Activated CD4-positive, alpha-beta T cell treated with anti-CD3 and anti-CD28 coated beads for 1 hour (primary cell): ENCODE results near the gene IL22RA2.
"Not testable (repeated sequence)": the region's sequence is repeated elsewhere in the genome, so short reads cannot be mapped to it uniquely, and the experiment has no call there.

ENCODE experiments used
- DNase-seq: peaks from one replicate; pipeline ENCODE4 v3.0.0-alpha.2; 2020

Gene IL22RA2

GRCh38 chr6:137173501-137173900 lies at the start of gene IL22RA2:
Gene IL22RA2, minus strand, starts transcription at chr6:137173644. Its CDS starts 11,895 bp downstream, at chr6:137161749.
- no peak for DNase-seq

- DNase-seq = no peak
These were observed 48.9 kb upstream of the IL22RA2 start for GRCh38 chr6:137222381-137222780.

GRCh38 chr6:137219664-137220252 lies 46.3 kb upstream of the IL22RA2 start:
- DNase-seq = no peak

GRCh38 chr6:137218917-137219663 lies 45.6 kb upstream of the IL22RA2 start, which contains the start of gene IFNGR1:
Gene IFNGR1, minus strand, starts transcription at chr6:137219385. Its CDS starts 58 bp downstream, at chr6:137219327.
- DNase-seq = peak; percentile 91

GRCh38 chr6:137218473-137218916 lies 45.1 kb upstream of the IL22RA2 start:
- no peak for DNase-seq

- no peak for DNase-seq
These were observed 44.5 kb upstream of the IL22RA2 start for GRCh38 chr6:137217801-137218472.

GRCh38 chr6:137216875-137217553 lies 43.6 kb upstream of the IL22RA2 start:
- no peak for DNase-seq

- DNase-seq = no peak
These were observed 42.7 kb upstream of the IL22RA2 start for GRCh38 chr6:137216106-137216505.

- not testable (repeated sequence) for DNase-seq
These were observed 42.2 kb upstream of the IL22RA2 start for GRCh38 chr6:137215630-137216029.

GRCh38 chr6:137214931-137215330 lies 41.5 kb upstream of the IL22RA2 start:
- no peak for DNase-seq

- DNase-seq = no peak
These were observed 40.4 kb upstream of the IL22RA2 start for GRCh38 chr6:137213813-137214212.

- no peak for DNase-seq
These were observed 39.9 kb upstream of the IL22RA2 start for GRCh38 chr6:137213331-137213740.

GRCh38 chr6:137211910-137212309 lies 38.5 kb upstream of the IL22RA2 start:
- no peak for DNase-seq

GRCh38 chr6:137210903-137211302 lies 37.5 kb upstream of the IL22RA2 start:
- DNase-seq = no peak

GRCh38 chr6:137208279-137208678 lies 34.8 kb upstream of the IL22RA2 start:
- DNase-seq = no peak

GRCh38 chr6:137207457-137207856 lies 34.0 kb upstream of the IL22RA2 start:
- not testable (repeated sequence) for DNase-seq

- no peak for DNase-seq
These were observed 33.1 kb upstream of the IL22RA2 start for GRCh38 chr6:137206577-137206976.

GRCh38 chr6:137203256-137203655 lies 29.8 kb upstream of the IL22RA2 start:
- no peak for DNase-seq

- DNase-seq = no peak
These were observed 28.6 kb upstream of the IL22RA2 start for GRCh38 chr6:137202078-137202477.

- no peak for DNase-seq
These were observed 27.6 kb upstream of the IL22RA2 start for GRCh38 chr6:137201006-137201405.

- no peak for DNase-seq
These were observed 26.8 kb upstream of the IL22RA2 start for GRCh38 chr6:137200288-137200687.

GRCh38 chr6:137197684-137198645 lies 24.5 kb upstream of the IL22RA2 start:
- DNase-seq = no peak
